Stimulated activated CD8-positive, alpha-beta memory T cell treated with anti-CD3 and anti-CD28 coated beads, Interleukin-15, amount 100 ng/mL, for 1 hour (primary cell): ENCODE measurements around the gene NSMCE1.

ENCODE experiments used
- DNase-seq: peaks from one replicate; pipeline ENCODE4 v3.0.0-alpha.2; 2020; ENCODE audit warnings: low read depth

Gene NSMCE1

DNA sequence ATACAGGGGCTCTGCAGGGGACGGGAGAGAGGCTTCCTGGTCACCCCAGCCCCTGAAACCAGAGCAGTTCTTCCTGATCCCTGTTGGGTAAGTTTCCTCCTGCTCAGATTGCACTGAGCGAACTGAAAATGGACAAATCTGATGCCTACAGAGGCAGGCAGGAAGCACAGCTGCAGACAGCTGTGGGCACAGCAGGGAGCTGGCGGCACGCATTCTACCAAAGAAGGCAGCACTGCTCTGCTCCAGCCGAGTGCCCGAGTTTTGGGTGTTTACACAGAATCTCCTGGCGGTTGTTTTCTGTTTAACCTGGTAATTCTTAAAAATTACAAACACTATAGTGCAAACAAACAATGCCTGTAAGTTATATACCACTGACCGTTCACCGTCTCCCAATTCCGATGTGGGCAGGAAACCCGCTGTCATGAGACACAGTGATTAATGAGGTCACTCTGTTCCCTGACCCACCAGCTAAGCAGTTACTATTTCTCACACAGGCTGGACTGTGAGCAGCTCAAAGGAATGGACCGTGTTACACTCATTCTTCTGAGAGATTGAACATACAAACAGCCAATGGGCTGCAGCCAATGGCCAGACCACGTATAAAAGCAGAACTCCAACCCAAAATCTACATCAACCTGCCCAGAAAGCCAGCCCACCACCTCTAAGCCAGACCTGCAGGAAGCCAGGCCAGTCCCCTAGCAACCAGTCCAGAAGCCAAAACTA, 25.5 kb downstream of the NSMCE1 start:
- DNase-seq = no peak

DNA sequence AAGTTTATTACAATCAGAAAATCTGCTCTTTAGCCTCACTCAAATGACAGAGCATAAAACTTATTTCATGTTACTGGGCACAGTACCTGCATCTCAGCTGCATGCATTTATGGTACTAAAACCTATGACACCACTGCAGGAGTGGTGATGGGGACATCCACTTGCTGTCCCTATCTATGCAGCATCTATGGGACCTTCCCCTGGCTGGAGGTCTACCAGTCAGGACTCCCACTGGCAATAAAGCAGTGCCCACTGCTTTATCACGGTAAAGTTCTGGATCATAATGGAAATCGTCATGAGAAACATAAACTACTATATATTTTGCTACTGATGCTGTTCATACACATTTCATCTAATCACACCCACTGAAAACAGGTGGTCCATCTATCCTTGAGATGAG, 26.2 kb downstream of the NSMCE1 start:
- DNase-seq = no peak

DNA sequence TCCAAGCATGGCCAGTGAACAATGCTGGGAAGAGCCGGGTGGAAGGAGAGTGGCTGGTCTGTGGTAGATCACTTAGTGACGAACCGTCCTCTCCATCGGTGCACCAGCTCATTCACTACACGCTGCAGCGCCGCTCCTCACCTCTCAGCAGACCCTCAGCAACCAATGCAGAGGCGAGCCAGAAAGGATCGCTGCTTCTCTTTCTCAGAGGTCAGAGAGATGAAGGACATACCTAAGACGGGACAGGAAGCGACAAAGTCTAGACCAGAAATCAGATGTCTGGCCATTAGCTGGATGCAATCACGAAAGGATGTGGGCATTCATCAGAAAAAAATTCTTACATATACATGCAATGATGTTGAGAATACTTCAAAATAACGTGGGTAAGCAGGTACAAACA, 26.9 kb downstream of the NSMCE1 start:
- no peak for DNase-seq

DNA sequence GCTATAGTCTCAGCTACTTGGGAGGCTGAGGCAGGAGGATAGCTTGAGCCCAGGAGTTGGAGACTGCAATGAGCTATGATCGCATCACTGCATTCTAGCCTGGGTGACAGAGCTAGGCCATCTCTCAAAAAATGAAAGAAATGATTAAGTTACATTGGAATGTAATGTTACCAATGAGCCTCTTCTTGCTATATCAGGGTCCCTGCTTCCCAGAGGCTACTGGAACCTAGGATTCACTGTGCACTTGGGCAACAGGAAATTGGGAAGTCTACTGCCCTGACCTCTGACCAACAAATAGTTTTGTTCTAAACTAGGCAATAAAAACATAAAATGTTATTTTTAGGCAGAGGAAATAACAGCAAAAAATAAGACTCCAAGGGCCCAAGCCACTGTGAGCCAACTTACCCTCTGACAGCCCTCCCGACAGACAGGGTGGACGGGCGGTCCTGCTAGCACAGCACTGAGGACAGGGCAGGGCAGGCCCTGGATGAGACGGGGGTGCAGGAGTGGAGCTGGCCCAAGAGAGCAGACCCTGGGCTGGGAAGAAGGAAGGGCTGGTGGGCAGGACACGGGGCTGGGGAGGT, 27.5 kb downstream of the NSMCE1 start:
- no peak for DNase-seq

DNA sequence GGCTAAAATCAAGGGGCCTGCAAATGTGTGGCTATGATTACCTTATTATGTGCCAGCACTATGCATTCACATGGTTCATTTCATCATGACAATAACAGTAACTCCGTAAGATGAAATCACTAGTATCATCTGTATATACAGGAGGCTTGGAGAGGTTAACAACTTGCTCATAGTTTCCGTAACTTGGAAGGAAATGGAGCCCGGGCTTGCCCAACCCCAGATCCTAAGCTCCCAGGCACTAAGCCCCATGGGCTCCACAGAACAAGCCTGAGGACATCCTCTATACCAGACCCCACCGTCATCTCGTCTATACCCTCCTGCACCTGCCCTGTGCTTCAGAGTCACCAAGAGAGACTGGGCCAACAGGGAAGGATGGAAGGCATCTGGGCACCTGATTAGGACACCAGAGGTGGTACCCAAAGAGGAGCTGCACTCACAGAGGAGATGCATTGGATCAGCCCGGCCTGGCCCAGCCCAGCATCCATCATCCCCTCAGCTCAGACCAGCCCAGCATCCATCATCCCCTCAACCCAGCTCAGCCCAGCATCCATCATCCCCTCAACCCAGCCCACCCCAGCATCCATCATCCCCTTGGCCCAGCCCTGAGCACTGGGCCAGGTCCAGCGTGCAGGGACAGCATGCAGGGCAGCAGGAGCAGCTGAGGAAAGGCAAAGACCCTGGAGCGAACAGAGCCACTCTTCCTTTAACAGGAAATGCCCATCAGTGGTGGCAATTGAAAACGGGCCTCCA, 28.5 kb downstream of the NSMCE1 start:
- no peak for DNase-seq

DNA sequence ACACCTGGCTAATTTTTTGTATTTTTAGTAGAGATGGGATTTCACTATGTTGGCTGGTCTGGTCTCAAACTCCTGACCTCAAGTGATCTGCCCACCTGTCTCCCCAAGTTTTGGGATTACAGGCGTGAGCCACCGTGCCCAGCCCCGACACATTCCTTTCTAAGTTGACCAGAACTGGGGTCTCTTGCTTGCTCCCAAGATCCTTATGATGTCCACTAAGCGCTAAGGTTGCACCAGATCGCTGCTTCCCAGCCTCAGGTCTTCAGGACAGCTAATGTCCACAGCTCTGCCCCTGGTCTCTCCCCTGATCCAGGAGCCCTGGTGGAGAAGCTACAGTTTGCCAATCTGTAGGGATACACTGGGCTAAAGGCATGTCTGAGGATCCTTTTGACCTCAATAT, 29.5 kb downstream of the NSMCE1 start:
- no peak for DNase-seq

DNA sequence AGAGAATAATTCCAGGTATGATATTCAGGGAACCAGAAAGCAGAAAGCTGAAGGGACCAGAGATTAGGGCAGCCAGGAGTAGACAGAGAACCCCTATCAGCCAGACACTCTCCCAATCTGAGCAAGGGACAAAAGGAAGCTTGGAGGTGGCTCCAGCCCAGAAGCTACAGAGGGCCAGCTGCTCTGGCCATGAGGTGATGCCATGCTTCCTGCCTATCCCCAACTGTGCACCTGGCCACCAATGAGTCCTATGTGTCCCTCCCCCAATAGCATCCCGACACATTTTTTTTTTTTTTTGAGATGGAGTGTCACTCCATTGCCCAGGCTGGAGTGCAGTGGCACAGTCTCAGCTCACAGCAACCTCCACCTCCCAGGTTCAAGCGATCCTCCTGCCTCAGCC, 30.0 kb downstream of the NSMCE1 start:
- no peak for DNase-seq

DNA sequence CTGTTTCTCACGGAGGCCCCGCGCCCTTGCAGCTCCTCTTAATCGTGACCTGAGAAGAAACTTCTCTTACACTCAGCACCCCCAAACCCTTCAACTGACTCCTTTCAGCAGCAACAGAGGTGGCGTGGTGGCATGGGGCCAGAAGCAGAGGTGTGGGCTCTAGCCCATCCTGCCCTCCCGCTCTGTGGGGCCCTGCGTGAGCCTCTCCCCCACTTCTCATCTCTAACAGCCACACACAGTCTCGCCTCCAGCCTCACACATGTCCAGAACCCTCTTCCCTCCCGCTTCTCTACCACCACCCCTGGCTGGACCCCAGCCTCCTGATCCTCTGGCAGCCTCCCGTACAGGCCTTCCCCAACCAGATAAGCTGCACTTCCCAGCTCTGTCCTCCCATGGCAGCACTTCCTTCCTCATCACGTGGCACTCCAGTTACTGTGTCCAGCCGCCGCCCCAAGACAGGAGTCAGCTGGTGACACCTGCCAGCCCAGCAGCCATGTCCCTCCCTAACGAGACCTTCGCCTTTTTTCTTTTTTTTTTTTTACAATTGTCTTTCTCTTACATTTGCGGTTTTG, 30.5 kb downstream of the NSMCE1 start:
- DNase-seq = no peak

DNA sequence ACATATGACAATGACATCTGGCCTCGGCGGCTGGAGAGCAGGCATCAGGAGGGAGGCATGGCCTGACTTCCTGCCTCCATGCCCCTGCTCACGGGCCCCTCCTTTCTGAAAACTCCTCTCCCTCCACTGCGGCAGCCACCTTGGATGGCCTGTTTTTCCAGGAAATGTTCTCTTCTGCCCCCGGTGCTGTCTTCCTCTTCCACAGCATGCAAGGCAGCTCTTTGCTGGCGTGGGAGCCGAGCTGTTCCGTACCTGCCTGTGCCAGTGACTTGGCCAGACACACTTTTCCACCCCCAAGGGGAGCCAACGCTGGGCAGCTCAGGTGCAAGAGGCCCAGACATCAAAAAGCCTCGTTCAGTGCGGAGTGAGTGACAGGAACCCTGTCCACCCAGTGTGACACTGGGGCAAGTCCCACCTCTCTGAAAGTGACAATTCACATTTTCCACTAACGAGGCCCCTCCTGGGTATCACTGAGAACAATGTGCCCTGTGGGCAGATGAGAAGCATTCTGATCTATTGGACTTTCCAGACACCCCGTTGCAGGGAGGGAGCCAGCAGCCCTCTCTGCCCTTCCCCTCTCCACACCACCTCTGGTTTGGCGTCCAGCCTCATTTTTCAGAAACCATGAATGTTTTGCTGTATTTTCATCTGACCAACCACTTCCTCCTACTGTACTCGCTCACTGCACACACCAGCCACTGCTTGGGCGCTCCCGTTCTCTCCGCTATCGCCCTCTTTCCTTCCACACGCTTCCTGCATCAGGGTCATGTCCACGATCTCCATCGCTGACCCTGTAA, 31.2 kb downstream of the NSMCE1 start:
- DNase-seq = peak; percentile 54

DNA sequence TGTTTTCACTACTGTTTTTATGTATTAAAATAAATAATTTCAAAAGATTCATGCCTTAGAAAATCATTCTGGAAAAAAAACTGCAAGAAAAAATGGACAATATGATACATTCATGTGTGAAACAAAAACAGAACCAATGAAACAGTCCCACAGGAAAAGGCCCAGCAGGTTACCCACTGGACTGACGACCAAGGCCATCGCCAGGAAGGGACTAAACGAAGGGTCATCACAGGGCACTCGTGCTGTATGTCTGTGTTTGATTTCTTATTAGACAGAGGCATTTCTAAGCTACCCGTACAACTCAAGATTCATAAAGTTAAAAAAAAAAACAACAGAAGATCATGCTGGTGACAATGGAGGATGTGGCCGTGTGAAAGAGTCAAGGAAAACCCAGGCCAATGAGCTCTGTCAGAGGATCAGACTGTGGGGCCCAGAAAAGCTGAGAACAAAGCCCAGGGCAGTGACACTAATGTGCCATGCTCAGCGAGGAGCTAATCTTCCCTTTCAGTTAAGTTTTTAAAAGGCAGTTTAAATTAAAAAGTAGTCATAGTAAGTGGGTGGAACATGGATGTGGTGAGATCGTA, 31.8 kb downstream of the NSMCE1 start:
- DNase-seq = no peak

DNA sequence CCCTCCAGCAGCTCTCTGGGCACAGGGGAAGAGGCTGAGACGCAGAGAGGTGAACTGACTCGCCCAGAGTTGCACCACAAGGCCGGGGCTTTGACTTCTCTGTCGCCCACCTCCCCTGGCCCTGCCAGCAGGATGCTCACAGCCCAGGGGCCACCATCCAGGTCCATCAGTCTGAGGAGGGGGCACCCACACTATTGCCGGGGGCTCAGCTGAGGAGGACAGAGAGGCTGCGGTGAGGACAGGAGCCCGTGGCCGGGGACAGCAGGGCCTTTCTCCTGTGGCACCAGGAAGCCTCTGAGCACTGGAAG, 32.7 kb downstream of the NSMCE1 start:
- DNase-seq = no peak

DNA sequence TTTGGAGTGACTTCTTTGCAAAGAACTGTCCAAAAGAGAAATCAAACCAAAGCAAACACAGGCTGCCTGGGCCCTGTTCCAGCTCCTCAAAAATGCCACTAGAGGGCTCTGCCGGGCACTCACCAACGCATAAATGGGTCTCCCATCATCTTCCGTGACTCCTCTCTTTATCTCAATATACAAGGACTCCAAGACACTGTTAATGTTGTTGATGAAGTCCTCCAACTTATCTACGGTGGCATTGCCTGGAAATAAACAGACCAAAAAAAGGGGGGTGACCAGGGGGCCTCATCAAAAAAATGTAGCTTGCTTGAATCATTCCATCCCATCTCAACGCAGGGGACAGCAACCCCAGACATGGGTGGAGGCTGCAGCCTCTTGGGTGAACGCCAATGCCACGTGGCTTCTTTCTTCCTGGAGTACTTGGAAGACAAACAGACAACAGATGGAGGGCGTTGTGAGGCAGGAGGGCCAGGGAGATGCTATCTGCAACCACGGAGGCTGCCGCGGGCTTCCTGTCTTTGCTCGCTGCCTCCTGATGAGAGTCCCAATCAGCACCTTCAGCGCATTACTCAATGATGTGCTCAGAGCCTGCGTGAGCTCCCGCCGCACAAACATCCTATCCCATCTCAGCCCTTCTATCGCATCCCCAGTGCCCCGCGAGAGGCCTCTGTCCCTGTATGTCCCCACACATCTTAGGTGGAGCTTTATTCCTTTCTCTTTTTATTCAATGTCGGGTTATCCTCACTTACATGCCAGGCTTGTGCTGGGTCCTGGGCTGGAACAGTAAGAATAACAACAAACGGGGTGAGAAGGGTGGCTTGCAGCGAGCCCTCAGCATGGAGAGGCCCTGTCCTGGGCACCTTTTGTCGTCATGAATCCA, 33.3 kb downstream of the NSMCE1 start:
- DNase-seq = peak; percentile 74

DNA sequence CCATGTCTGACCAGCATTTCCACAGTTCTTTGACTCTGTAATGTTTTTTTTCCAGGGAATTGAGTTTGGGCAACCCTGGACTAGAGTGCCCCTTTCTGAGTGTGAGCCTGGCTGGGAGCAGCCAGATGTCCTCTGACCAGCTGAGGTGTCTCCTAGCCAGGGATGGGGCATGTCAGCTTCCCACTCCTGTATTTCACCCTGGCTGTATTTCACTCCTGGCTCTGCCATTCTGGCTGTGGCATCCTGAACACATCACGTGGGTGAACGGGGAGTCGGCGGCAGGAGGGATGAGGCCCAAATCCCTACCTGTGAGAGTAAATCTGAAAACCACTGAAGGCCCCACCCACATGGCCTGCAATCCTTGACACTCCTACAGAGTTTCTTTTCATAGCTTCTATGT, 34.0 kb downstream of the NSMCE1 start:
- no peak for DNase-seq

DNA sequence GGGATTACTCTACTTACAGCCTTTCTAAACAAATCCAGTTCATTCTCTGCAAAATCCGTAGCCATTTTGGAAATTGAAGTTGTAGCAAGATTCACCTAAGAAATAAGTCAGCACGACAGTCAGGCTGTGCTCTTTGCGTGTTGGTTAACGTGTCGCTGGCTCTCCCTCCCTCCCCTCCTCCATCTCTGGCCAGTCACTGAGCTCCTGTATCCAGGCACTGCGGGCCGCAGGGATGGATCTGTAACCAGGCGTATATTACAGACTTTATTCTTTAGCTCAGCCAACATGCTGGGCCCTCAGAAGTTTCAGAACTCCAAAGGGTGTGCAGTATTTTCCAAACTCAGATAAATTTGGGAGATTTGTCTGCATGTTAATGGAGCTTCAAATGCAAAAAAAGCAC, 34.4 kb downstream of the NSMCE1 start:
- DNase-seq = no peak

DNA sequence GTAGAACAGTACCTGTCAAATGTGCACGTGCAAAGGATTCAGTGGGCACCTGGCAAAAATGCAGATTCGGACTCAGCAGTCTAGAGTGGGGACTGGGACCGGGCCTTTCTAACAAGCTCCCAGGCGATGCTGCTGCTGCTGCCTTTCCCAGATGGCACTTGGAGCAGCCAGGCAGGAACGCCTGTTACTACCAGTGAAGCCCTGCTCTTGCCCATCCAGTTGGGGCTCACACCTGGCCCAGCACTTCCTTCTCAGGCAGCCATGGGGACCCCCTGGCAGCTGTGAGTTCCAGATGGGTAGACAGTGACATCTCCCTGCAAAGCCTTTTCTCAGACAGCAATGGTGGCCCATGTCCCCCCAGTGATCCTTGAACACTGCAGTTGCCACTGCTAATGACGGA, 34.8 kb downstream of the NSMCE1 start:
- DNase-seq = no peak

DNA sequence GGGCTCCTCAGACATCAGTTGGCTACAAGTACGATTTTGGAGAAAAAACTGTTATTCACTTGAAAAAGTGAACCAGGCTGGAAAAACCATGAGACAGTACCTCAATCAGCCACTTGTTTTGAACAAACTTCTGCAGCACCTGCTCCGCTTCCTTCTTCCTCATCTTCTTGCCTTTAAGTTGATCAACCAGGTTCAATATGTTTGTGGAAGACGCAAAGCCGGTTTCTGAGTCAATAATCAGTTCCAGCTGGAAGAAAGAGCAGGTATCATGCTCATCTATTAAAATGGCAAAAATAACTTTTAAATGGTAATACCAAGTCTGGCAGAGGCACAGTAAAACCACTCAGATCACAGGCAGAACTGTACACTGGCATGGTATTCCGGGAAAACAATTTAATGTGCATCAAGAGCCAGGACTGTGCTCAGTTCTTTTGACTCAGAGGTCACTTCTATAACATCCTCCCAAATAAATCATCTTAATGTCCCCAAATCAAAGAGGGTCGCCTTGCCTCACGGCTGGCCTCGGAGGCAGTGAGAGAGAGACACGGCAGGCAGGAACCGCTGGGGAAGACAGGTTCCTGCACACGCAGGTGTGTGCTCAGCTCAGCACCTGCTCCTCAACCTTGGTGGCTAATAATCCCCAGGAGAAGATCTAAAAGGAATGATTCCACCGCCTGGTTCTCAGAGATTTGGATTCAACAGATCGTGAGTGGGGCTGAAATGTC, 35.5 kb downstream of the NSMCE1 start:
- DNase-seq = no peak

DNA sequence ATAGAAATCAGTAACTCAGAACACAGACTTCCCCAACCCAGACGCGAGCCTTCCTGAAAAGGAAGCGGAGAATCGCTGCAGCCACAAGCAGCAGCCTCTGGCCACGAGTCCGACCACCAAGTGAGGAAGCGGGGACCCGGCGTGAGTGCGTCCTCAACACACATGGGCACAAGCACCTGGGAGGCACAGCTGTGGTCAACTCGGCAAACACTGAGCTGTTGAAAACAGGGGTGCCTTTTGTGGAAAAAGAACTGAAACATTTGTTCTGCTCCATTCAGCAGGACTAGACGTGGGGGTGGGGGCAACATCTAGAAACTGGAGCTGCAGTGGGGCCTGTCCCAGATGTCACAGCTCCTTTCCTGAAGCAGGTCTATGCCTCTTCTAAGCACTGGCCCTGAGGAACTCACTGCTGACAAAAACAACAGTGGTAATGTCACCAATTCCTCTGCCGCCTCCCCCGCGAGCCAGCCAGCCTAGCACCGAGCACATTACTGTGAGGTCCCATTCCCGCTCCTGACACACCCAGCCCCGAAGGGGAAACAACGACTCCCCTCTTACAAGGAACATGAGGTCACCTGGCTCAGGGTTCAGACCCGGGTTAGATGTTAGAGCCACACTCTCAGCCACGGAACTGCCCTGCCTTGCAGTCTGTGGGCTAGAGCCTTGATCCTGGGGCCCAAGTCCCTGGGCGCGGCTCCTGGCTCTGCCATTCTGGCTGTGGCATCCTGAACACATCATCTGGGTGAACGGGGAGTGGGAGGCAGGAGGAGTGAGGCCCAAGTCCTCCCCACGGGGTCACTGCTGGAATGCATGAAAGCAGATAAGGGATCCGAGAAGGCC, 36.3 kb downstream of the NSMCE1 start:
- DNase-seq = no peak

DNA sequence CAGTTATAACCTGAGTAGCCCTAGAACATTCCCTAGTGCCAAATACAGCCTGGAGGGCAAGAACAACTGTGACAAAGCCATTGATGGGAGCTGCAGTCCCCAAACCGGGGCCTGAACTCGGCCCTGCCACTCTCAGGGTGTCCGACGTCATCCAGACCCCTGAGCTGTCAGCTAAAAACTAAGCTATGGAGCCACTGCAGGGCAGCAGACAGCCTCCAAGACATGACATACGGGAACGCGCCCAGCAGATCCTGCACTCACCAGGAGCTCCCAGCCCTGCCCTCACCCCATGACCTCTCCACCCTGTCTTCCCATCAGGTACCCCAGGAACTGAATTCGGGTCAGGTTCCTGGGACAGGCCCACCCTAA, 36.9 kb downstream of the NSMCE1 start:
- no peak for DNase-seq

DNA sequence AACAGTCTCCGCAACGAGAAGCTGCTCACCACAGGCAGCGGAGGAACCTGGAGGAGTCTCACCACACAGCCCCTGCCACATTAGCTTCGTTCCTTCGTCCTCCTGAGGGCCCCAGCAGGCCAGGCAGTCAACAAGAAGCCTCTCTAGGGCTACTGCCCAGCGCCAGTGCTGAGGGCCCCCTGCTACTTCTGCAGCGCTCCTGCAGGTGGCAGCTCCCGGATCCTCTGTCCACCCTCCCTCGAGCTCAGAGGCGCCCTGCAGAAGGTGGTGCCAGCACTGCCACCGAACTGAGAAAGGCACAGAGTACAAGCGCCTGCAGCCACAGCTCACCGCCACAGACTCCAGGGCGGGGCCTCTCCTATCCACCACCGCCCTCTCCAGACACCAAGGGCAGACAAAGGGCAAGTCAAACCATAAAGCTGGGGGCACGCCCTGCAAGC, 38.0 kb downstream of the NSMCE1 start:
- DNase-seq = peak; percentile 51
